HG02885 (cell line): Measurements from ENCODE around the gene ZNF155.
"Not testable (repeated sequence)": the region's sequence is repeated elsewhere in the genome, so short reads cannot be mapped to it uniquely, and the experiment has no call there.

Experiments
- ATAC-seq: cut with Tn5 transposase; IDR thresholded peaks from one replicate; pipeline ENCODE4 v1.9.1; 2021; ENCODE audit warnings: mild to moderate bottlenecking; ENCODE audit not compliant: unreplicated experiment, poor library complexity

Gene ZNF155

DNA sequence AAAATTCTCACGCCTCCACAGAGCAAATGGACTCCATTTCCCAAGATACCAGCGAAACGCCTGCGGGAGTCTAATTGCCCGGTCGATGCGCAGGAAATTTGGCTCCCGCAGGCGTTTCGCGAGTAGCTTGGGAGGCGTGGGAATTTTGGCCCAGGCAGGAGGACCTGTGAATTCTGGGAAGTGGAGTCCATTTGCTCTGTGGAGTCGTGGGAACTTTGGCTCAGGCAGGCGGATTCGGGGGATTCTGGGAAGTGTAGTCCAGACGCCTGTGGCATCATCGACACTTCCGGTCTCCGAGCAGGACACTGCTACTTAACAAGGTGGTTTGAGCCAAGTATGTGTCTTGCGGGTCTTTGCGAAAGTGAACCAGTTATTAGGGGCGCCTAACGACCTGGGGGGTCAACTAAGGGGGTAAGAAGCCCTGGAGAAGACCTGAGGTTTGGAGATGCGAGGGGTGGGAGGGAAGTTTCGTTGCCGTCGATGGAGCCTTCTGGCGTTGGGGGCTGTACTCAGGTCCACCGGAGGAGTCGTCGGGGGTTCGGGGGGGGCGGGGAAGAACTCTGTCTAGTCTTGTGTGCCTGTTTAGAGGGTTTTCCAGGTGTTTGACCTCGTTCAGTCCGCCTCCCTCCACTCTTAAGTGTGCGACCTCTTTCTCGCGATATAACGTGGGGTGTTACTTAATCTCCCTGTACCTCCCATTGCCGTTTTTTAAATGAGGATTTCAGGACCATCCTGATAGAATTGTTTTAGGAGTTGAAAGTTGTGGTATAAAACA is at the start of gene ZNF155:
Gene ZNF155 (plus strand): TSS at position 277 of the 775 bp plus-strand sequence. CDS start 4,356 bp downstream, outside the sequence.
- ATAC-seq, result peak; percentile 74

DNA sequence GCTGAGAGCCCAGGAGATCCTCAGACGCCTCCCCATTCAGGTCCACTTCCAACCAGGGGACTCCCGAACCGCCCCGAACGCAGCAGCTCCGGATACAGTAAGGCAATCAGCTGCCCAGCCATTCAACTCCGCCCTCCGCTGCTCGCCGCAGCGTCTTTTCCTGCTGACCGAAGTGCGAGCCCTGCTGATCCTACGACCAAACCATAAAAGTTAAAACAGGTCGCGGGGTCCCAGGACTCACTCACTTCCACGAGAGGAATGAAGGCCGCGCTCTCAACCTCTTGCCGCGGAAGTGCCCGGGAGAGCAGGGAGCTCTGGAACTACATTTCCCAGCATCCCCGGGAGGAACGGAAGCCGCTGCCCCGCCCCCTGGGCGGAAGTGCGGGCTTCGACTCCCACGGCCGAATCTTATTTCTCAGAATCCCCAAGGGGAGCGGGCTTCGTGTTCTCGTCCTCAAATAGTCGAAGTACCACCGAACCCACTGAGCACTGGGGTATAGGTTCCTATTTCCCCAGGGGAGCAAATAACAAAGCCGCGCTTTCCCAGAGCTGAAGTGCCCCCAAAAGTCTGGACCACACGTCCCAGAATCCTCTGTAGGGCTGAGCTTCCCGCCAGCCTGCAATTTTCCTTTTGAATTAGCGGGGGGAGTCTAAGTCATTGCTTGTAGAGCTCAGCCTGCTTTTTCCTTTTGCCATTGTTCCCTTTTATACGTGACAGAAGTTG is 48.8 kb upstream of the ZNF155 start, which contains the start of gene ZNF45:
Gene ZNF45 (minus strand): TSS at position 298 of the 724 bp plus-strand sequence. CDS start 13,097 bp downstream, outside the sequence.
- ATAC-seq, result peak; percentile 99

DNA sequence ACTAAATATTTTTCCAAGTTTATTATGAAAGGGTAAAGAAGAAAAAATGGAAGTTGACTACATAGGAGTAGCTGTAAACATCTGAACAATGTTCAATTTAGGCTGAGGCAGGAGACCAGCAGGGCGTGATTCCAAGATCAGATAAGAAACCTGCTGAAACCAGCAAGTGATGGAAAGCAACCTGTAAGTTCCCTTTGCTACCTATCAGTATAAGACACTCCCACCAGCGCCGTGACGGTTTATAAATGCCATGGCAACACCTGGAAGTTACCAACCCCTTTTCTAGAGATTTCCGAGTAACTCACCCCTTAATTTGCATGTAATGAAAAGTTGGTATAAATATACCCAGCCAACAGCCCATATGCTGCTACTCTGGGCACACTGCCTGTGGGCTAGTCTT is 47.8 kb upstream of the ZNF155 start:
- no peak for ATAC-seq

DNA sequence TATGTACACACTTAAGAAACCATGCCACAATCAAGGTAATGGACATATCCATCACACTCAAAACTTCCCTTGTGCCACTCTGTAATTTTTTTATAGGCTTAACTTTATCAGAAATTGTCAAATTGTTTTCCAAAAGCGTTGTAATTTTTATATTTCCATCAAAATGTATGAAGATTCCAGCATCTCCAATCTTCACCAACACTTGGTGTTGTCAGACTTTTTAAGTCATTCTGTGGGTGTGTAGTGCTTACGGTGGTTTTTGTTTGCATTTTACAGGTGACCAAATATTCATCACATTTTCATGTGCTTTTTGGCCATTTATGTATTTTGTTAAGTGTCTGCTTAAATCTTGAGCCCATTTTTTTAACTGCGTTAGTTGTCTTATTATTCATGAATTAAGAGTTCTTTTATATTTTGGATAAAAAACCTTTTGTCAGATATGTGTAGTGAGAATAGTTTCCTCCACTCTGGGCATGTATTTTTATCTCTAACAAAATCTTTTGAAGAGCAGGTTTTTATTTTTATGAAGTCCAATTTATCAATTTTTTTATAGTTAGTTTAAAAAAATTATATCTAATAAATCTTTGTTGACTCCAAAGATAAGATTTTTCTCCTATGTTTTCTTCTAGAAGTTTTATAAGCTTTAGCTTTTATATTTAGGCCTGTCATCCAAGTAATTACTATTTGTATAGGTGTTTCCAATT is 44.3 kb upstream of the ZNF155 start:
- no peak for ATAC-seq

DNA sequence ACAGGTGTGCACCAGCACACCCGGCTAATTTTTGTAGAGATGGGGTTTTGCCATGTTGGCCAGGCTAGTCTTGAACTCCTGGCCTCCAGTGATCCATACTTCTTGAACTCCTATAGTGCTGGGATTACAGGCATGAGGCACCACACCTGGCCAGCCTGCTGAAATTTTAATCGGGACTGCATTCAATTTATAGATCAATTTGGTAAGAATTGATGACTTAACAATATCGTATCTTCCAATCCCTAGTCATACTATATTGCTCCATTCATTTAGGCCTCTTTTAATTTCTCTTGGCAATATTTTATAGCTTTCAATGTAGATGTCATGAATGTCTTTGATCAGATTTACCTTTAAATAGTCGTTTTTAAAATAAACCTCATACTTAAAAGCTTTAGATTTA is 43.3 kb upstream of the ZNF155 start:
- no peak for ATAC-seq

DNA sequence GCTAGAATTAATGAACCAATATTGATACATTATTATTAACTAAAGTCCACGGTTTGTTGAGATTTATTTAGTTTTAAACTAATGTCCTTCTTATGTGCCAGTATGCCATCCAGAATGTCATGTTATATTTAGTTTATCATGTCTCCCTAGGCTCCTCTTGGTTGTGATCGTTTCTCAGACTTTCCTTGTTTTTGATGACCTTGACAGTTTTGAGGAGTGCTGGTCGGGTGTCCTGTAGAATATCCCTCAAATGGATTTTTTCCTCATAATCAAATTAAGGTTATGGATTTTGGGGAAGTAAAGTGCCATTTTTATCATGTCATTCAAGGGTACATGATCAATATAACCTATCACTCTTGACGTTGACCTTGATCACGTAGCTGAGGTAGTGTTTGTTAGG is 42.8 kb upstream of the ZNF155 start:
- ATAC-seq, result no peak

DNA sequence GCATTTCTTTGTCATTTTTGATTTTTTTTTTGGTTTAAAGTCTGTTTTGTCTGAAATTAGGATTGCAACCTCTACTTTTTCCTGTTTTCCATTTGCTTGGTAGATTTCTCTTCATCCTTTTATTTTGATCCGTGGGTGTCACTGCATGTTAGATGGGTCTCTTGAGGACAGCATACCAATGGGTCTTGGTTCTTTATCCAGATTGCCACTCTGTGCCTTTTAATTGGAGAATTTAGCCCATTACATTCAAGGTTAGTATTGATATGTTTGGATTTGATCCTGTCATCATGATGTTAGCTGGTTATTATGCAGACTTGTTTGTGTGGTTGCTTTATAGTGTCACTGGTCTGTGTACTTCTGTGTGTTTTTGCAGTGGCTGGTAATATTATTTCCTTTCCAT is 36.6 kb upstream of the ZNF155 start:
- ATAC-seq, result not testable (repeated sequence)

DNA sequence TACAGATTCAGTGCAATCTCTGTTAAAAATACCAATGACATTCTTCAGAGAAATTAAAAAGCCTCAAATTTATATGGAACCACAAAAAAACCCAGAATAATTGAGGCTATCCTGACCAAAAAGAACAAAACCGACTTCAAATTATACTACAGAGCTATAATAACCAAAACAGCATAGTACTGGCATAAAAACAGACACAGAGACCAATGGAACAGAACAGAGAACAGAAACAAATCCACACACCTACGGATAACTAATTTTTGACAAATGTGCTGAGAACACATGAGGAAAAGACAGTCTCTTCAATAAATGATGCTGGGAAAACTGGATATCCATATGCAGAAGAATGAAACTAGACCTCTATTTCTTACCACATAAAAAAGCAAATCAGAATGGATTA is 34.2 kb upstream of the ZNF155 start:
- not testable (repeated sequence) for ATAC-seq

DNA sequence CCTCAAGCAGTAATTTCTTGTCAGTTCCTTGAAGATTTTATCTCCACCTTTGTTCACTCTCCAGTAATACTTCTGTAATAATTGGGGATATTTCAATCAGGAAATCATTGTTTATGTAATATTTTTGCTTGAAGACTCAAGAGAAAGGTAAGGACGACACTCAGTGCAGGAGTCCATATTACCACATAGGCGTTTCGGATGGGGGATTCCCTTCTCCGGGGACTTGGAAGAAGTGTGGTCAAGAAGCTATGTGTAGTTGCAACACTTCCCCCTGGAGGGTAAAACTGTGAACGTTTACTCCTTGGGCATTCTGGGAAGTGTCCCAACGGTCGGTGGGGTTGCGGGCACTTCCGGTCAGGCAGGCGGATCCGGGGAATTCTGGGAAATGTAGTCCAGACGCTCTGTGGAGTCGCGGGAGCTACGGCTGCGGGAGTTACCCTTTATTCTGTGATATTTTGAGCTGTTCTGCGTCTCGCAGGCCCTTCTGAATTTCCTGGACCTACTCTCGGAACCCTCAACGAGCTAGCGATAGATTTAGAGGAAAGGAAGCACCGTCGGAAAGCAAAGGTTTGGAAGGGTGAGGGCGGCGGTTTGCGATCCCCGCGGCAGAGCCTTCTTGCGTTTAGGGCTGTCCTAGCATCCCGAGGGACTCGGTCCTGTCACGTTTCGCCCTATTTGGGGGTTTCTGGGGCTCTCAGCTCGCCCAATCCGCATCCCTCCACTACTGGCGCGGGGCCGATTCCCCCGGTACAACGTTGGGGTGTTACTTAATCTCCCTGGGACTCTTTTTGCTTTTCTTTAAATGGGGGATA is 32.9 kb upstream of the ZNF155 start, which contains the start of gene ZNF221:
Gene ZNF221 (plus strand): TSS at position 395 of the 812 bp plus-strand sequence. CDS start 11,499 bp downstream, outside the sequence.
- peak; percentile 94 for ATAC-seq

DNA sequence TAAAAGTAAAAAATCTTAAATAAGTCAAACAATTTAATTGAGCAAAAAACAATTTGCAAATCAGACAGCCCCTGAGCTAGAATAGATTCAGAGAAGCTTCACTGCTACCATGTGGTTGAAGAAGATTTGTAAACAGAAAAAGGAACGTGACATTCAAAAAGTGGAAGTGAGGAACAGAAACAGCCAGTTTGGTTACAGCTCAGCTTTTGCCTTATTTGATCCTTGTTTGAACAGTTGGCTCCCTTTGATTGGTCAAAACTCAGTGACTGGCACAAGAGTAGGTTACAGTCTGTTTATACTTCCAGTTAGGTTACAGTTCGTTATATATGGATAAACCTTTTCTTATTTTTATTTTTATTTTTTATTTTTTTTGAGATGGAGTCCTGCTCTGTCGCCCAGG is 27.2 kb upstream of the ZNF155 start:
- no peak for ATAC-seq

DNA sequence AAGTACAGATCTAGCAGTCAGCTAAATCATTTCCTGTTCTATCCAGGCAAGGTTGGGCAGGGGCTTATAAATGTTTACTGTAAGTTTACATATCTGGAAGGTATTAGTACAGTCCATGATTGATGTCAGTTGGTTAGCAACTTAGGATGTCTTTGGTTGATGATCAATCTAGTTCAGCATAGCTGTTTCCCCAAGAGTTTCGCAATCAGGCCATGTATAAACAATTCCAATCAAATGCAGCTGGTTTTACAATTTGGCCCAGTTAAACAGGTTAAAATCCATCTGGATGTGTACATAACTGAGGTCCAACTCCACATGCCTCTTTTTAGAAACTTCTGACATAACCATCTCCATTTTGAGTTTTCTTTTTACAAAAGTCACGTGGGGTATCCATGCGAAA is 26.1 kb upstream of the ZNF155 start:
- no peak for ATAC-seq

DNA sequence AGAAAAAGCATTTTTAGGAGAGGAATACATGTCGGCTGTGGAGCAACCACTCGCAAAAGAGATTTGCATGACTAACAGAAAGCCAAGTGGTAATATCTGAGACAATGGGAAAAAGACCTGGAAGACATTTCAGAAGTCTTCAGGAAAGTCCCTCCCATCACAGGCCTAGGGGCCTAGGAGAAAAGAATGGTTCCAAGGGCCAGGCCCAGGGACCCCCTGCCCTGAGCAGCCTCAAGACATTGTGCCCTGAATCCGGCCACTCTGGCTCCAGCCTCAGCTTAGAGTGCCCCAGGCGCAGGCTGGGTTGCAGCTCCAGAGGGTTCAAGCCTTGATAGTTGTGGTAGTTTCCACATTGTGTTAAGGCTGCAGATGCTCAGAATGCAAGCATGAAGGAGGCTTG is 23.6 kb upstream of the ZNF155 start:
- ATAC-seq, result no peak

DNA sequence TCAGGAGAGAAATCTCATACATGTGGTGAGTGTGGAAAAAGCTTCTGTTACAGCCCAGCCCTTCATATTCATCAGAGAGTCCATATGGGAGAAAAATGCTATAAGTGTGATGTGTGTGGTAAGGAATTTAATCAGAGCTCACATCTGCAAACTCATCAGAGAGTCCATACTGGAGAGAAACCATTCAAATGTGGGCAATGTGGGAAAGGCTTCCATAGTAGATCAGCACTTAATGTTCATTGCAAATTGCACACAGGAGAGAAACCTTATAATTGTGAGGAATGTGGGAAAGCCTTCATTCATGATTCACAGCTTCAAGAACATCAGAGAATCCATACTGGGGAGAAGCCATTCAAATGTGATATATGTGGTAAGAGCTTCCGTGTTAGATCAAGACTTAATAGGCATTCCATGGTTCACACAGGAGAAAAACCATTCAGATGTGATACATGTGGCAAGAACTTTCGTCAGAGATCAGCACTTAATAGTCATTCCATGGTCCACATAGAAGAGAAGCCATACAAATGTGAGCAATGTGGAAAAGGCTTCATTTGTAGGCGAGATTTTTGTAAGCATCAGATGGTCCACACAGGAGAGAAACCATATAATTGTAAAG is 17.8 kb upstream of the ZNF155 start:
- ATAC-seq, result no peak

DNA sequence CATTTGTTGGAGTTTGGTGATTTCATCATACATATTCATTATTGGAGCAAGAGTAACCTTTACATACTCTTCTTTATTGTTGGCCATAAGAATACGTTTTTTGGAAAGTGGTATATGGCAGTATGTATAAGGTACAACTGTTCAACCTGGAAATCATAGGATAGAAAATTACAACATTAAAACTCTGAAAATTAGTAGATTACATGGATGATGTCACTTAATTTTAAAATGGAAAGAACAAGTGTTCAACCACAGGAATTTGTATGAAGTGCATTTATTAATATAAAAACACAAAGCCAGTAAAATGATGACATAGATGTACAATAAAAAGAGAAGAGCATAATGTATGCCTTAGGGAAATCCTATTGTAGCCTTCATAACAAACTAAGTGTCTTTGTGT is 7.3 kb upstream of the ZNF155 start:
- no peak for ATAC-seq

DNA sequence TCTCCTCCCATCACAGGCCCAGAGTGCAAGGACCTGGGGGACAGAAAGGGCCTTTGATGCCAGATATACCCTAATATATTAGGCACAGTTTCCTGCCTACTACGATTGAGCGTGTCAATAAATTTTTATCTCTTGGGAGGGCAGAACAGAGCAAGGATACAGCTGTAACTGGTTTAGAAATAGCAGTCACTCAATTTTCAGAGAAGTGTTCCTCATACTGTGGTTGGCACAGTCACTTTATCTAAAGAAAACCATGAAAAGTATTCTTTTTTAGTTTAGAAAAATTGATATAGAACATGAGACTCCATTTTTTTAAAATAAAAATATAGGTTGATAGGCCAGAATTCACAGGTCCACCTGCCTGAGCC is 460 bp upstream of the ZNF155 start:
- no peak for ATAC-seq

DNA sequence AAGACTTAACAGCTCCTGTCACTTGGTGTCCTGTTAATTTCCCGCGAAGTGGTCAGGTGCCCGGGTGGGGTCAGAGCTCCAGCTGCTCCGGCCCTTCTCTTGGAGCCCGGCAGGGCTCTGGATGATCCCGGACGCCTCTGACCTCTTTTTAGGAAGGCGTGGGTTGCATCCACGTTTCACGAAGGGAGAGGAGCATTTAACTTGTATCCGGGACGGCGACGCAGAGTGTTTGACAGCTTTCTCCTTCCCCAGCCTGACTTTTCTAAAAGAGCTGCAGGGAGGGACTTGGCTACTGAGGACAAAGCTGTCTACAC is 656 bp downstream of the ZNF155 start:
- ATAC-seq, result no peak

DNA sequence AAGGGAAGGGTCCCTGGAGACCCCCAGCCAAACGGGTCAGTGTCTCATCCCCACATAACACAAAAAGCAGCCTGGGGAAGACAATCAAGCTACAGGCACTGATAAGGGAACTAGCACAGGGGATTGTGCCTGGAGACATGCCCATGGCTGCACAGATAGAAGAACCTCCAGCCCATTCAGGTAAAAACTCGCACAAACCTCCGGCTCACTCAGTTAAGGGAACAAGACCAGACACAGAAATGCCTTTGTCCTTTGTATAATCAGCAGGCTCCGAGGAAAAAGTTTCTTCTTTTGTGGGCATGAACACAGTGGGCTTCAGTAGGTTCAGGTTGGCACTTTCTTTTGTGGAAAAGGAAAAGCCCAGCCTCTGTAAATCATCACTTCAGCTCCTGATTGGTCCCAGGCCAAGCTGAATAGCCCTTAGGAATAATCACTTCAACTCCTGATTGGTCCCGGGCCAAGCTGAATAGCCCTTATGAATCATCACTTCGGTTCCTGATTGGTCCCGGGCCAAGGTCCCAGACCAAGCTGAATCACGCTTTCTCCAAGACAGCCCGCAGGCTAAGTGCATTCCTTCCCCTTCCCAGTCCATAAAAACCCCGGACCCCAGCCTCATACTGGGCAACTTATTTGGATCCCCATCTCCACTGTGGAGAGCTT is 13.8 kb downstream of the ZNF155 start:
- no peak for ATAC-seq

DNA sequence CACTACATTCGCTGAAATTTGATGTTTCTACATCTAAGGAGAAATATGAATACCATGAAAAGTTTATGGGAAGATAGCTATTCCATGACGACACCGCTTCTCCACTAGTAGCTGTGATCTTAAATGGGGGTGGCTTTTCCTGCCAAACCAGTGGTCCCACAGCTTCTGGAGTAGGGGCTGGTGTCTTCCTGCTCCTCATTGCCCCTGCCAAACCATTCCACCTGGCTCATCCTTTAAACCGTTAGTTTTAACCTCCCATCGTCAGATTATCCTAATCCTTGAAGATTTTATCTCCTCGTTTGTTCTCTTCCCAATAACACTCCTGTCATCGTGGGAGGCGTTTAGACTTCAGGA is 18.2 kb downstream of the ZNF155 start:
- ATAC-seq, result no peak
